ENCODE data around the gene PATZ1.

The PATZ1 gene

GRCh38 chr22:31278626-31279326, 67.4 kb downstream of the PATZ1 start:
- peaks cover 18% of the 10 kb centered on the region for H3K36me3 ChIP-seq (replicated peaks)
- no peak overlapping the region for H3K4me3 ChIP-seq
- H3K4me1 ChIP-seq = no peaks in the 10 kb centered on the region
- no peak for DNase-seq (ENCODE audit: low spot score in 2 of 2)
- in situ Hi-C loops (cut with MboI; ENCODE audit: low sequenced_read_pairs) = loop anchor here (25.0 kb wide), 1 partner anchor 109 kb away; the partner anchor contains the start of gene DRG1
- no peaks in the 10 kb centered on the region for H3K27me3 ChIP-seq (ENCODE audit: low read depth)
- H3K9me3 ChIP-seq = no peaks in the 10 kb centered on the region

- Histone ChIP-seq H3K36me3 (replicated peaks) (peaks cover 23% of the 10 kb centered on the region), H3K9me3 (no peaks in the 10 kb centered on the region), H3K4me3 (no peak overlapping the region), H3K27me3 (ENCODE audit: low read depth) (no peaks in the 10 kb centered on the region), H3K4me1 (no peaks in the 10 kb centered on the region)
- DNase-seq (ENCODE audit: low spot score in 2 of 2) = no peak
- in situ Hi-C loops (cut with MboI; ENCODE audit: low sequenced_read_pairs) = loop anchor here (25.0 kb wide), 1 partner anchor 109 kb away; the partner anchor contains the start of gene DRG1
Measured at GRCh38 chr22:31278151-31278621, 68.0 kb downstream of the PATZ1 start.

GRCh38 chr22:31277741-31278140, 68.4 kb downstream of the PATZ1 start:
- in situ Hi-C loops (cut with MboI; ENCODE audit: low sequenced_read_pairs) = loop anchor here (25.0 kb wide), 1 partner anchor 110 kb away; the partner anchor contains the start of gene DRG1
- no peak for DNase-seq (ENCODE audit: low spot score in 2 of 2)
- H3K36me3 ChIP-seq (replicated peaks) = peaks cover 26% of the 10 kb centered on the region
- no peak overlapping the region for H3K4me3 ChIP-seq
- no peaks in the 10 kb centered on the region for H3K27me3 ChIP-seq (ENCODE audit: low read depth)
- H3K4me1 ChIP-seq = no peaks in the 10 kb centered on the region
- H3K9me3 ChIP-seq = no peaks in the 10 kb centered on the region

GRCh38 chr22:31276426-31277167, 69.5 kb downstream of the PATZ1 start:
- in situ Hi-C loops (cut with MboI; ENCODE audit: low sequenced_read_pairs) = loop anchor here (25.0 kb wide), 1 partner anchor 111 kb away; the partner anchor contains the start of gene DRG1
- Histone ChIP-seq H3K36me3 (replicated peaks) (peaks cover 29% of the 10 kb centered on the region), H3K27me3 (ENCODE audit: low read depth) (no peaks in the 10 kb centered on the region)

More at GRCh38 chr22:31276426-31277167, 69.5 kb downstream of the PATZ1 start:
- Histone ChIP-seq H3K4me3 (no peak overlapping the region), H3K9me3 (no peaks in the 10 kb centered on the region), H3K4me1 (no peaks in the 10 kb centered on the region)
- DNase-seq (ENCODE audit: low spot score in 2 of 2) = no peak
